Colon (tissue), 2 donors: ENCODE measurements around the gene ATP8B4.

Source experiments
- FAIRE-seq: peaks from 2 replicates; lab custom pipeline; 2012; peaks lifted over from hg19 to GRCh38; lab: Jason Lieb, UNC
- donor health status: control.
- donor health status: control.

Gene ATP8B4

GRCh38 chr15:49813625-49814024, 305.4 kb downstream of the ATP8B4 start:
- FAIRE-seq, result no peak

GRCh38 chr15:49810720-49811119, 308.3 kb downstream of the ATP8B4 start:
- no peak for FAIRE-seq

- FAIRE-seq, result no peak
Measured at GRCh38 chr15:49809894-49810609, 309.0 kb downstream of the ATP8B4 start.

- FAIRE-seq, result no peak
Measured at GRCh38 chr15:49808341-49808740, 310.7 kb downstream of the ATP8B4 start.
